IMR-90 (cell line): ENCODE measurements around the gene TAGLN. TPM values are rescaled to one million over a fixed set of nuclear protein-coding genes. Genes with fewer than 3 reads are reported as not detected.

Source experiments
- ATAC-seq: fragments of 200-7000 bp; cut with Tn5 transposase; 2 replicates; pipeline ENCODE4 v1.9.1; 2020; ENCODE audit warnings: low read depth, mild to moderate bottlenecking, moderate library complexity
- BruUV-seq: library from RNA; stranded (reverse); fragments of 400-500 nt; replicated peaks from 2 replicates; lab custom pipeline; 2021; lab: Mats Ljungman, UMichigan
- CTCF ChIA-PET: fragments of 300-600 bp; formaldehyde crosslinking; extraction: SDS; loops from one replicate; lab custom pipeline; 2021; ENCODE audit warnings: antibody characterized with exemption; lab: Yijun Ruan, JAX
- POLR2A ChIA-PET: fragments of 300-600 bp; sonication (Branson Sonifier 250); formaldehyde crosslinking; loops from one replicate; lab custom pipeline; 2022; ENCODE audit warnings: antibody characterized with exemption; ENCODE audit not compliant: unreplicated experiment; lab: Charles Lee
- DNase-seq: peaks from one replicate; pipeline ENCODE4 v3.0.0; 2013
- H2AFZ ChIP-seq: replicated peaks from 2 replicates; pipeline ENCODE3; 2013; ENCODE audit warnings: low read length, mild to moderate bottlenecking; ENCODE audit not compliant: poor library complexity
- H2AK5ac ChIP-seq: 2 replicates; pipeline ENCODE4 v1.6.1; 2013; ENCODE audit warnings: low read depth, low read length, inconsistent platforms
- H2AK9ac ChIP-seq: replicated peaks from 2 replicates; pipeline ENCODE3; 2013; ENCODE audit warnings: mild to moderate bottlenecking, low read depth, low read length, moderate library complexity; ENCODE audit not compliant: poor library complexity
- H2BK120ac ChIP-seq: 2 replicates; pipeline ENCODE4 v1.6.1; 2013; ENCODE audit warnings: low read depth, low read length, inconsistent platforms
- H2BK15ac ChIP-seq: 3 replicates; pipeline ENCODE4 v1.6.1; 2013; ENCODE audit warnings: low read depth, low read length, inconsistent platforms
- H2BK20ac ChIP-seq: 2 replicates; pipeline ENCODE4 v1.6.1; 2013; ENCODE audit warnings: low read depth, mild to moderate bottlenecking, inconsistent platforms, low read length, moderate library complexity
- H2BK5ac ChIP-seq: 2 replicates; pipeline ENCODE4 v1.6.1; 2013; ENCODE audit warnings: mild to moderate bottlenecking, low read depth, low read length, inconsistent platforms; ENCODE audit not compliant: poor library complexity, severe bottlenecking
- H3K14ac ChIP-seq: replicated peaks from 2 replicates; pipeline ENCODE4 v1.6.1; 2013; ENCODE audit warnings: low read depth, low read length, inconsistent platforms
- H3K18ac ChIP-seq: 2 replicates; pipeline ENCODE4 v1.6.1; 2013; ENCODE audit warnings: low read depth, low read length, control low read depth
- H3K23ac ChIP-seq: 2 replicates; pipeline ENCODE4 v1.6.1; 2013; ENCODE audit warnings: low read depth, low read length, inconsistent platforms
- H3K27ac ChIP-seq: 2 replicates; pipeline ENCODE4 v1.5.1; 2013; ENCODE audit warnings: mild to moderate bottlenecking, control low read depth, low read length; ENCODE audit not compliant: insufficient read depth
- H3K27me3 ChIP-seq: 2 replicates; pipeline ENCODE4 v1.6.1; 2013; ENCODE audit warnings: low read length; ENCODE audit not compliant: control insufficient read depth, insufficient read depth
- H3K36me3 ChIP-seq: 2 replicates; pipeline ENCODE4 v1.6.1; 2013; ENCODE audit warnings: low read length, mixed read lengths; ENCODE audit not compliant: control insufficient read depth, insufficient read depth
- H3K4ac ChIP-seq: 2 replicates; pipeline ENCODE4 v1.6.1; 2013; ENCODE audit warnings: low read depth, low read length, inconsistent platforms
- H3K4me1 ChIP-seq: 2 replicates; pipeline ENCODE4 v1.6.1; 2013; ENCODE audit warnings: low read length, mixed read lengths; ENCODE audit not compliant: control insufficient read depth, insufficient read depth
- H3K4me2 ChIP-seq: 2 replicates; pipeline ENCODE4 v1.6.1; 2013; ENCODE audit warnings: low read depth, mild to moderate bottlenecking, control low read depth, low read length, moderate library complexity
- H3K4me3 ChIP-seq: 2 replicates; pipeline ENCODE4 v1.5.1; 2013; ENCODE audit warnings: low read depth, mild to moderate bottlenecking, control low read depth, low read length, moderate library complexity; ENCODE audit not compliant: insufficient read depth
- H3K56ac ChIP-seq: 2 replicates; pipeline ENCODE4 v1.6.1; 2013; ENCODE audit warnings: low read length, inconsistent platforms; ENCODE audit not compliant: insufficient read depth; ENCODE audit errors: extremely low read depth
- H3K79me1 ChIP-seq, 2 experiments: 2 replicates each; pipeline ENCODE4 v1.6.1; 2013; ENCODE audit warnings: low read length in 2 of 2, inconsistent platforms in 1 of 2, low read depth in 1 of 2
- H3K9ac ChIP-seq: 2 replicates; pipeline ENCODE4 v1.6.1; 2013; ENCODE audit warnings: low read depth, low read length, control low read depth
- H3K9me1 ChIP-seq: 2 replicates; pipeline ENCODE4 v1.6.1; 2013; ENCODE audit warnings: low read length, inconsistent platforms; ENCODE audit not compliant: insufficient read depth
- H3K9me3 ChIP-seq: 2 replicates; pipeline ENCODE4 v1.6.1; 2013; ENCODE audit warnings: low read length; ENCODE audit not compliant: control insufficient read depth, insufficient read depth
- H4K20me1 ChIP-seq: 2 replicates; pipeline ENCODE4 v1.6.1; 2013; ENCODE audit warnings: low read length, inconsistent platforms; ENCODE audit not compliant: insufficient read depth
- H4K5ac ChIP-seq: 2 replicates; pipeline ENCODE4 v1.6.1; 2013; ENCODE audit warnings: mild to moderate bottlenecking, low read depth, low read length, control low read depth
- H4K8ac ChIP-seq, 2 experiments: 2 replicates each; pipeline ENCODE4 v1.6.1; 2013; ENCODE audit warnings: low read depth in 2 of 2, low read length in 2 of 2, control low read depth in 1 of 2, inconsistent platforms in 1 of 2
- H4K91ac ChIP-seq: 2 replicates; pipeline ENCODE4 v1.6.1; 2013; ENCODE audit warnings: low read depth, low read length, inconsistent platforms; ENCODE audit not compliant: insufficient read depth
- NFE2L2 ChIP-seq: fragments of 150-350 bp; IDR thresholded peaks from 2 replicates; pipeline ENCODE4 v1.6.1; 2016; ENCODE audit warnings: low read depth, mild to moderate bottlenecking, low read length
- WGBS, 2 experiments: methylation state at CpG; one replicate each; pipeline versions ENCODE4 v1.1.5 to v1.1.7; 2013; ENCODE audit warnings: missing lambda C conversion rate in 2 of 2; ENCODE audit not compliant: insufficient read length in 1 of 2; ENCODE audit errors: extremely low coverage in 2 of 2; 5-methylcytosine and 5-hydroxymethylcytosine counted together
- dilution Hi-C: fragments of 300-500 bp; cut with HindIII; formaldehyde crosslinking; loops from one replicate; pipeline ENCODE4 v1.14.3; 2018; ENCODE audit warnings: low sequenced_read_pairs; ENCODE audit not compliant: unreplicated experiment
- in situ Hi-C: fragments of 300-500 bp; cut with MboI; formaldehyde crosslinking; loops from 3 replicates; pipeline ENCODE4 v1.14.3; 2019; ENCODE audit warnings: low sequenced_read_pairs, inconsistent platforms, mixed read lengths
- intact Hi-C: fragments of 100-400 bp; cut with micrococcal nuclease; formaldehyde crosslinking; loops from 2 replicates; pipeline ENCODE4 v1.10.0; 2022
- polyA plus RNA-seq, 3 experiments: library from polyadenylated mRNA; depleted of rRNA; stranded (reverse); fragments of >200 nt; gene quantifications; 2 replicates each; pipeline ENCODE4 v1.2.3, GENCODE V29; 2012; ENCODE audit warnings: low replicate concordance in 1 of 3
- total RNA-seq: library from RNA; depleted of rRNA; stranded (reverse); fragments of >200 nt; gene quantifications from 2 replicates; pipeline ENCODE4 v1.2.3, GENCODE V29; 2012

Gene TAGLN
- total and polyA plus RNA-seq, 2 of the 4 experiments (the other 2 are of a cell fraction) = 2,558 to 3,760 TPM

DNA sequence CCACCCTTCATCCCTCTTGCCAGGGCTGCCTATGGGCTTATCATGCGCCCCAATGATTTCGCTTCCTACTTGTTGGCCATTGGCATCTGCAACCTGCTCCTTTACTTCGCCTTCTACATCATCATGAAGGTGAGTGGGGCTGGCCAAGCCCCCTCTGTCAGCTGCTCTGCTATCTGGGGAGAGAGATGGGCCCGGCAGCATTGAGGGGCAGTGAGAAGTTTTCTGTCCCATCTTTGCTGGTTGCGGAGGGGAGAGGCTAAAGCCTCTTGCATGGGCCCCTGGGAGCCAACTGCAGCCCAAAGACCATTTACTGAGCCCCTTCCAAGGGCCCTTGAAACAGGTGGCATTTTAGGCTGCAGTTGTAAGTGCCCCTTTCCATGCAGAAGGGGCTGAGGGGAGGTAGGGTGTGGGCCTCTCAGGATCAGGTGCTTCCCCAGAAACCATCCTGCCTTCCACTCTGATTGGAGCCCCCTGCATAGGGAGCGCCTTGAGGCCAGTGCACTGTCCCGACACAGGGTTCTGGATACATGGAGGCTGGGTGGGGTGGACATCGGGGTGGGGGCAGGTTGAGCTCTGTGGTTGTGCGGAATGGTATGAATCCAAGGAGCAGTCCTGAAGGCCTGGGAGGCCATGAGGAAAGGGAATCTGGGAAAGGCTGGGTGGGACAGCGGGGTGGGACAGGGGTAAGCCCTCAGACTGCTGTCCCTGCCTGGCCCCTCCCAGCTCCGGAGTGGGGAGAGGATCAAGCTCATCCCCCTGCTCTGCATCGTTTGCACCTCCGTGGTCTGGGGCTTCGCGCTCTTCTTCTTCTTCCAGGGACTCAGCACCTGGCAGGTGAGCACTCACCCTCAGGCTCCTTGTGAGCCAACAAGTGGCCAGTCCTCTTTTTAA, 5.8 kb upstream of the TAGLN start:
- ChIA-PET POLR2A (interaction anchor here (0.9 kb wide), 1 partner anchor 13 kb away, joined by 5 read pairs; no protein-coding TSS in a partner anchor), CTCF (interaction anchor here (0.6 kb wide), 1 partner anchor 455 kb away, joined by 8 read pairs; no protein-coding TSS in a partner anchor)
- DNase-seq (no peak), ATAC-seq (no peak)
- H3K9me1 ChIP-seq = peaks cover 10% of the 10 kb centered on the region
- no peak overlapping the region for H3K4me2 ChIP-seq
- H3K27ac ChIP-seq = no peak overlapping the region
- intact Hi-C loops = no loop called here
- no peak overlapping the region for H4K5ac ChIP-seq
- peaks cover 52% of the 10 kb centered on the region for H3K36me3 ChIP-seq
- in situ Hi-C loops = no loop called here
- H3K56ac ChIP-seq = no peak overlapping the region
- no peak overlapping the region for H2BK5ac ChIP-seq
- peaks cover 6 to 18% of the 10 kb centered on the region in 2 experiments; a peak in 3 of 4 replicates for H3K79me1 ChIP-seq
- no peak overlapping the region for H2BK20ac ChIP-seq
- H3K4ac ChIP-seq = no peak overlapping the region
- no peak overlapping the region for H3K18ac ChIP-seq
- no peak overlapping the region for H3K14ac ChIP-seq
- no peak overlapping the region for H3K9ac ChIP-seq
- no peak overlapping the region for H2BK15ac ChIP-seq
- H4K20me1 ChIP-seq = no peaks in the 10 kb centered on the region; the same call in 1 of the 2 replicates
- no peak overlapping the region for H3K4me3 ChIP-seq
- BruUV-seq = no TSS peak
- H4K8ac ChIP-seq = no peak overlapping the region
- H3K4me1 ChIP-seq = peaks cover 9% of the 10 kb centered on the region
- TF ChIP-seq NFE2L2 = no peak
- dilution Hi-C loops = no loop called here
- H3K27me3 ChIP-seq = no peaks in the 10 kb centered on the region
- WGBS, 2 experiments = 94% methylated on average over 4 of the region's 15 CpGs; no CpG with 5 or more reads in 1 of the 2 experiments
- no peak overlapping the region for H4K91ac ChIP-seq
- no peaks in the 10 kb centered on the region for H3K9me3 ChIP-seq
- no peak overlapping the region for H2BK120ac ChIP-seq
- H2AFZ ChIP-seq = no peak overlapping the region
- H2AK5ac ChIP-seq = peak overlapping the region; percentile 21; the same call in 1 of the 2 replicates
- H3K23ac ChIP-seq = no peak overlapping the region
- peak overlapping the region; percentile 42 for H2AK9ac ChIP-seq
